GM19025 (cell line): ENCODE results near the gene ATP1B2.

Experiments used
- ATAC-seq: cut with Tn5 transposase; IDR thresholded peaks from one replicate; pipeline ENCODE4 v1.9.1; 2021; ENCODE audit warnings: mild to moderate bottlenecking, low read depth, moderate library complexity; ENCODE audit not compliant: unreplicated experiment

ATP1B2 gene

DNA sequence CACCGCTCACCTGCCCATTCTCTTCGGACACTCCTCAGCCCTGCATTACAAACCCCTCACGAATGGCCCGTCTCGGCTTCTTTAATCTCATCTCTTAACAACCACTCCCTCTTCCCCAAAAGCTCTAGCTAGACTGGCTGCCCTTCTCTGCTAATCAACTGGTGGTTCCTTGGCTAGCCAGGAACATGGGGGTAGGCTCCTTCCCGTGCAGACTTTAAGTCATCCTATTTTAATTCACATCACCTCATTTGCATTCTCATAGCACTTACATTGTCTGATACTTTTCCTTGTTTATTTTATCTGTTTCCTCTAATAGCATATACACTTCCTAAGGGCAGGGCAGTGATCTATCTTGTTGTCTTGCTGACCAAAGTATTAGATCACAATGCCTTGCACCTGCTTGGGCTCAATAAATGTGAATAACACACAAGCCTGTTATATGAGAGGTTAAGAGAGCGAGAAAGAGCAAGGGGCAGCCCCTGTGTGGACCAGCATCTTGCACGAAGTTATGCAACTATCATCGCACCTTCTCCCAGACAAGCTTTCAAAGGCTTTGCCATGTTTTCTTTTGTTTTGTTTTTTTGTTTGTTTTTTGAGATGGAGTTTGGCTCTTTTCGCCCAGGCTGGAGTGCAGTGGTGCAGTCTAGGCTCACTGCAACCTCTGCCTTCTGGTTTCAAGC is 26.8 kb downstream of the ATP1B2 start:
- ATAC-seq = no peak

DNA sequence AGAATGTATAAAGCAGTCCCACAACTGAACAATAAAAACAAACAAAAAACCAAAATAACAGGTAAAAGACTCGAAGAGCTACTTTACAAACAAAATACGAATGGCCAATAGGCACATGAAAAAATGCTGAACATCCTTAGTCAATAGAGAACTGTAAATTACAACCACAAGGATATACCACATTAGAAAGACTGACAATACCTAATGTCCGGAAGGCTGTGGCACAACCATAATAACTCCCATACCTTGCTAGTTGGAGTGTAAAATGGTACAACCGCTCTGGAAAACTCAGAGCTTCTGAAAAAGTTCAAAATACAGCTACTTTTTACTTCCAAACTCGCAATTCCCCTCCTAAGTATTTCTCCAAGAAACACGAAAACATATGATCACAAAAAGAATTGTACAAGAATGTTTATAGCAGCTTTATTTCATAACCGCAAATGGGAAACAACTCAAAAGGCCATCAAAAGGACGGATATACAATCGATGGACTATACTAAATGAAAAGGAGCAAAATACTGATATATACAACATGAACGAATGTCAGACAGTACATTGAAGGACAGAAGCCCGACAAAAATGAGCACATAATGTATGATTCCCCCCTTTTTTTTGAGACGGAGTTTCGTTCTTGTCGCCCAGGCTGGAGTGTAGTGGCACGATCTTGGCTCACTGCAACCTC is 34.3 kb downstream of the ATP1B2 start:
- ATAC-seq = no peak

DNA sequence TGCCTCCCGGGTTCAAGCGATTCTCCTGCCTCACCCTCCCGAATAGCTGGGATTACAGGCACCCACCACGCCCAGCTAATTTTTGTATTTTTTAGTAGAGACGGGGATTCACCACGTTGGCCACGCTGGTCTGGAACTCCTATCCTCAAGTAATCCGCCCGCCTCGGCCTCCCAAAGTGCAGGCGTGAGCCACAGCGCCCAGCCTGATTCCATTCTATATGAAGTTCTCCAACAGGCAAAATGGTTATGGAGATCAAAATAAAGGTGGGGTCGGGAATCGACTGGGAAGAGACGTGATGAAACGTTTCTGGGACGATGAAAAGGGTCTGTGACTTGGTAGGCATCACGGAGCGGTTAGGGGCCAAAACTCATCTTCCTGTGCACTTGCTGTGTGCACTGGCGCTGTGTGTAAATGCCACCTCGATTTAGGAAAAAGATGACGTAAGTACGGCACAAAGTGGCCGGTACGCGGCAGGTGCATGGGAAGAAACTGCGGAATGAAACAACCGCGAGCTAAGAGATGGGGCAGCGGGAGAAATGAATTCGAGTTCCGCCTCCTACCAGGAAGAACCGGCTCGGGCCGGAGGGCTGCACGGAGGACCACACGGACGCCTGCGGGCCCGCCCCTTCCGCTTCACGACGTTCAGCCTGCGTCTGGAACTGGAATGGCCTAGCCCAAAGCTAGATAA is 35.0 kb downstream of the ATP1B2 start:
- ATAC-seq = peak; percentile 56

DNA sequence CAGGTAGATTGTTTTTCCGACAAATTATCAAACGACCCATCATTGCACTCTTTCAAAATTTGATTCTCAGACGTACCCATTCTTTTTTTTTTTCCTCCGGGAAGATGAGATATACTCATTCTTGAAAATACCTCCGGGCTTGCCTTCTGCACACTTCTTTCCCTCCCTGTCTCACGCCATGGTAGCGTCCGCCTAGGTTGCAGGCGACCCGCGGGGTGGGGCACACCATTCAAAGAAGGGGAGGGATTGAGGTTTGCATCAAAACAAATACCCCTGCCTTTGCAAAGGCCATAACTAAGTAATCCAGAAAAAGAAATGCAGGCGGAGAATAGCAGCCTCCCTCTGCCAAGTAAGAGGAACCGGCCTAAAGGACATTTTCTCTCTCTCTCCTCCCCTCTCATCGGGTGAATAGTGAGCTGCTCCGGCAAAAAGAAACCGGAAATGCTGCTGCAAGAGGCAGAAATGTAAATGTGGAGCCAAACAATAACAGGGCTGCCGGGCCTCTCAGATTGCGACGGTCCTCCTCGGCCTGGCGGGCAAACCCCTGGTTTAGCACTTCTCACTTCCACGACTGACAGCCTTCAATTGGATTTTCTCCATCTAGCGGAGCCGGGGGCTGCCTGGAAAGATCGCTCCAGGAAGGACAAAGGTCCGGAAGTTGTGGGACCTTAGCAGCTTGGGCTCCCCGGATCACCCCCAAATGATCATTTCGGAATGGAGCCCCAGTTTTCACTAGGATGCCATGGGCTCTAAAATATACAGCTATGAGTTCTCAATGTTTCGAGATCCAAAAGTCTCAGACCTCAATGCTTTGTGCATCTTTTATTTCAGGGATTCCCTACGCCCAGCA is 35.7 kb downstream of the ATP1B2 start:
- peak; percentile 47 for ATAC-seq

DNA sequence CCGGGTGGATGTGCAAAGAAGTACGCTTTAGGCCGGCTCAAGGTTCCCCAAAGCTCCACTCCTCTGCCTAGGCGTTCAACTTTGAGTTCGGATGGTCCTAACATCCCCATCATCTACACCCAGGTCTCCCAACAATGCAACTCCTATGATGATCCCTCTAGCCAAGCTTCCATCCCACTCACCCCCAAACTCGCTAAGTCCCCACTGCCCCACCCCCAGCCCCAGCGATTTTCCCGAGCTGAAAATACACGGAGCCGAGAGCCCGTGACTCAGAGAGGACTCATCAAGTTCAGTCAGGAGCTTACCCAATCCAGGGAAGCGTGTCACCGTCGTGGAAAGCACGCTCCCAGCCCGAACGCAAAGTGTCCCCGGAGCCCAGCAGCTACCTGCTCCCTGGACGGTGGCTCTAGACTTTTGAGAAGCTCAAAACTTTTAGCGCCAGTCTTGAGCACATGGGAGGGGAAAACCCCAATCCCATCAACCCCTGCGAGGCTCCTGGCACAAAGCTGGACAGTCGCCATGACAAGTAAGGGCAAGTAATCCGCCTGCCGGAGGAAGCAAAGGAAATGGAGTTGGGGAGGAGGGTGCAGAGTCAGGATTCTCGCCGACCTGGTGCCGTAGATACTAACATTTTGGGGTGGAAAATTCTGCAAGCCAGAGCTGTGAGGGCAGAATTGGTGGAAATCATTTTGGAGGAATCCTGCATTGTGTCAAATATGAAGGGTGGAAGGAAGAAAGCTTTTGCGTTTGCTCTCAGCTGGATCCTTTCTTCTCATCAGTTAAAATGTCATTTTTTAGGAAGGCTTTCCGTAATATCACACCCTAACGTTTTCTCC is 36.6 kb downstream of the ATP1B2 start, which contains the start of gene TP53:
Gene TP53, minus strand, starts transcription at position 419 of the 836 bp plus-strand sequence. CDS start 10,896 bp downstream, outside the sequence.
- ATAC-seq = no peak

DNA sequence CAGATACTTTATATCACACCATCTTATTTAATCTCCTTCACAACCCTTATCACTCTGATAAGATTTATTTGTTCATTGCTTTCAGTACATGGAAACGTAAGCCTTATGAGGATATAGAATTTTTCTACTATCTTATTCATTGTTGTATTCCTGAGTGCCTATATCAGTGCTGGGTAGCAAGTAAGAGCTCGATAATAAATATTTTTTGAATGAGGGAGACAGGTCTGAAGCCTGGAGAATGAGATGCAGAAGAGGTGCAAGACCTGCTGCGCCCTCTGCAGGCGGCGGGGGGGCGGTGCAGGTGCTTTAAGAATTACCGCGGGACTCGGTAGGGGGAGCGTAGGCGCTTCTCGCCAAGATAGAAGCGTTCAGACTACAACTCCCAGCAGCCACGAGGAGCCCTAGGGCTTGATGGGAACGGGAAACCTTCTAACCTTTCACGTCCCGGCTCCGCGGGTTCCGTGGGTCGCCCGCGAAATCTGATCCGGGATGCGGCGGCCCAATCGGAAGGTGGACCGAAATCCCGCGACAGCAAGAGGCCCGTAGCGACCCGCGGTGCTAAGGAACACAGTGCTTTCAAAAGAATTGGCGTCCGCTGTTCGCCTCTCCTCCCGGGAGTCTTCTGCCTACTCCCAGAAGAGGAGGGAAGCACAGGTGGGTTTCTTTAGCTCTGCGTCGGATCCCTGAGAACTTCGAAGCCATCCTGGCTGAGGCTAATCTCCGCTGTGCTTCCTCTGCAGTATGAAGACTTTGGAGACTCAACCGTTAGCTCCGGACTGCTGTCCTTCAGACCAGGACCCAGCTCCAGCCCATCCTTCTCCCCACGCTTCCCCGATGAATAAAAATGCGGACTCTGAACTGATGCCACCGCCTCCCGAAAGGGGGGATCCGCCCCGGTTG is 37.4 kb downstream of the ATP1B2 start, which contains the start of gene WRAP53:
Gene WRAP53, plus strand, starts transcription at position 570 of the 900 bp plus-strand sequence. Its CDS starts 172 bp downstream, at position 742.
- ATAC-seq = peak; percentile 70

DNA sequence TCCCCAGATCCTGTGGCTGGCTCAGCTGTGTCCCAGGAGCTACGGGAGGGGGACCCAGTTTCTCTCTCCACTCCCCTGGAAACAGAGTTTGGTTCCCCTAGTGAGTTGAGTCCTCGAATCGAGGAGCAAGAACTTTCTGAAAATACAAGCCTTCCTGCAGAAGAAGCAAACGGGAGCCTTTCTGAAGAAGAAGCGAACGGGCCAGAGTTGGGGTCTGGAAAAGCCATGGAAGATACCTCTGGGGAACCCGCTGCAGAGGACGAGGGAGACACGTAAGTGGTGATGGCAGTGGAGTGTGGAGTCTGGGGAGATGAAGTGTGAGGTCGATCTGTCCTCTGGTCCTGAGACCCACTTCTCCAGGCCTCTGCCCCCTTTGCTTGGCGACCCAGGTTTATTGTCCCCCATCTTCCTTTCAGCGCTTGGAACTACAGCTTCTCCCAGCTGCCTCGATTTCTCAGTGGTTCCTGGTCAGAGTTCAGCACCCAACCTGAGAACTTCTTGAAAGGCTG is 38.1 kb downstream of the ATP1B2 start:
- ATAC-seq = no peak

DNA sequence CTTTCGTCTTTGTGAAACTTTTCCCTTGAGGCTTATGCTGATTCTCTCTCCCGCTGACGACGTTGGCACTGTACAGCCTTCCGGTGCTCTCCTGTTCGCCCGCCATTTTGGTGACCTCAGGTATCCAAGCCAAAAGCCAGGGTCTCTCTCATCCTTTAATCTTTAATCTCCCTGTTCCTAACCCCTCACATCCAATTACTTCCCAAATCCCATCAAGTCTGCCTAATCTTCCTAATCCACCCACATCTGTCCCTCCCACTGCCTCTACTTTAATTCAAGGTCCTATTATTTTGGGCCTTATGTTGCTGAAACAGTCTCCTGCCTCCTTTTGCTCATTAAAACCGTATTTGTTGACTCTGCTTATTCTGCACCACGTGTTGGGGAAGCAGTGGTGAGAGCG is 44.9 kb downstream of the ATP1B2 start:
- no peak for ATAC-seq

DNA sequence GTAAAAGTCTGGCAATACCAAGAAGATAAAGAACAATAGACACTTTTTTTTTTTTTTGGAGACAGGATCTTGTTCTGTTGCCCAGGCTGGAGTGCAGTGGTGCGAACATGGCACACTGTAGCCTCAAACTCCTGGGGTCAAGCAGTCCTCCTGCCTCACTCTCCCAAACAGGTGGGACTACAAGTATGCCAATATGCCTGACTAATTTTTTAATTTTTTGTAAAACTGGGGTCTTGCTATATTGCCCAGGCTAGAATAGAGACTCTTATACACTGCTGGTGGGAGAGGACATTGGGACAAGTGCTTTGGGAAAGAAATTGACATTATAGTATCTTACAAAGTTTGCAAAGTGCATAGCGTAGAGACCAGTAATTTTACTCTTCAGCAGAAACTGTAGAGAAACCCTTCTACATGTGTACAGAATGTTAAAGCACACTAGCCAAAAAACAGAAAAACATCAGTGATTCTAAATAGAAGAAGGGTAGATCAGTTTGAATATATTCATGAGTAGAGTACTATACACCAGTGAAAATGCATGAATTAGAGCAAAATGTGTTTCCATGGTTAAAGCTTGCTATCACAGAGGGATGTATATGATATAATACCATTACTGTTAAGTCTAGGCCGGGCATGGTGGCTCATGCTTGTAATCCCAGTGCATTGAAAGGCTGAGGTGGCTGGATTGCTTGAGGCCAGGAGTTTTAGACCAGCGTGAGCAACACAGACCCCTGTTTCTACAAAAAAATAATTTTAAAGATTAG is 47.3 kb downstream of the ATP1B2 start:
- no peak for ATAC-seq

DNA sequence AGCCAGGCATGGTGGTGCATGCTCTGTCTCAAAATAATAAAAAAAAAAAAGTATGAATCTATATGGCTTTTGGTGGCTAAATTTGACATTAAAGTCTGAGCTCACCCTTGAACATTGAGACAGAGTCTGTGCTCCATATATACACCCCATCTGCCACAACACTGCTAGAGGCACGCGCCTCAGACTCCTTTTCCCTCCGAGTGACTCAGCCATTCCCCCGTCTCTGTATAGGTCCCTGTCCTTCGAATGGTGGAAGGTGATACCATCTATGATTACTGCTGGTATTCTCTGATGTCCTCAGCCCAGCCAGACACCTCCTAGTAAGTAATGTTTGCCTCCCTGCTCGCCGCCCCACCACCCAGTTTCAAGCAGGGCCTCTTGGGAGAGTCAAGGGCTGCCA is 49.8 kb downstream of the ATP1B2 start:
- ATAC-seq = no peak

DNA sequence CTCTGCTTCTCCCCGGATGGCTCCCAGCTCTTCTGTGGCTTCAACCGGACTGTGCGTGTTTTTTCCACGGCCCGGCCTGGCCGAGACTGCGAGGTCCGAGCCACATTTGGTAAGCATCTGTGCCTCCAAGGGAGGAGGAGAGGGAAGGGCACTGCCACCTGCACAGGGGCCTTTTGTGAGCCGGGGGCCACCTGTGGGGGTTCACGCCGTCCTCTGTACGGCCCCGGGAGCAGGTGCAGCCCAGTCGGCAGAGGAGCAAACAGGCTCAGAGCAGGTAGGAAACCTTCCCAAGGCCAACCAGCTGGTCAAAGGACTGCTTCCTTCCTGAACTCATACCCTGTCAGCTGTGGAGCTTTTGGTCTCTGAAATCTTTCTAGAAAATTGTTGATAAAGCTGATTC is 51.0 kb downstream of the ATP1B2 start:
- ATAC-seq = no peak

DNA sequence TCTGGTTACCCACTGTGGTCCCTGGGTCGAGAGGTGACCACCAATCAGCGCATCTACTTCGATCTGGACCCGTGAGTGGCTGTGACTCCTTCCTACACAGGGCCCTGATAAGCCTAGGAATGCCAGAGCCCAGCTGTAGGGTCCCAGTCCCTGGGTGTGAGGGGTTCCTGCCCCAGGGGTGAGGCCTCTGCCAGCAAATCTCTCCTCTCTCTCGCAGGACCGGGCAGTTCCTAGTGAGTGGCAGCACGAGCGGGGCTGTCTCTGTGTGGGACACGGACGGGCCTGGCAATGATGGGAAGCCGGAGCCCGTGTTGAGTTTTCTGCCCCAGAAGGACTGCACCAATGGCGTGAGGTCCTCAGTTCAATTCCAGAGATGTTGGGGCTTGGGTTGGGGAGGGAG is 52.0 kb downstream of the ATP1B2 start:
- no peak for ATAC-seq

DNA sequence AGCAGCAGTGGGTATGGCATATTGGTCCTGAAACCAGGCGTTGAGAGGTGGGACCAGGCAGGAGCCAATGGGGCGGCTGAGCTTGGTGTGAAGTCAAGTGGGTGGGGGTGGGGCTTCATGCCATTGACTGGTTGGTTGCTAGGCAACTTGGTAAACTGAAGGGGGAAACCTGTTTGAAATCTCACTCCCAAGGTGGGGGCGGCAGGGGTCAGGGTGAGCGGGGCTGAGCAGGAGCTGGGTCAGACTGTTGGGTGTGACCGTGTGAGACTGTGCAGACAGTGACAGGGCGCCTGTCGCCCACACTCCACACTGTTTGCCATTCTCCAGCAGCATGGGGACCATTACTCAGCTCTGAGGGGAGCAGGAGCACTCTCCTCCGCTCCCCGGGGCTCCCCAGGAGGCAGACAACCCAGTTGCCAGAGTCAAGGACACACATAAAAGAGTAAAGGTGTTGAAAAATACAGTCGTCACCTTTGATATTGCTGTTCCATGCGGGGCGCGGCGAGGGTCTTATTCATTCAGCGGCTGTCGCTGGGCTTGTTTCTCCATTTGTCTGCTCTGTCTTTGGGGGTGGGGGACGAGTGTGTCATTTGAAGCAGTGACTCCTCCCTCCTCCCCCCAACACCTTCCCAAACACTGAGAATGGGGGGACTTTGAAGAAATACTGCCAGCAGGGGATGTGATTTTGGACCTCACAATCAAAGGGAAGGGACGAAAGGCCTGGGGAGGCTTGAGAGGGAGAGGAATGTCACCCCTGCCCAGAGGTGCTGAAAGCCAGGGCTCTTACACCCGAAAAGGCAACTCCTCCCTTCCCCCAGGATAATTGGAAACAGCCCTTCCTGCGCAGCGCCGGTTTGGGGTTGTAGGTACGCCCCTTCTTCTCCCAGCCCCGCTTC is 53.1 kb downstream of the ATP1B2 start:
- no peak for ATAC-seq

DNA sequence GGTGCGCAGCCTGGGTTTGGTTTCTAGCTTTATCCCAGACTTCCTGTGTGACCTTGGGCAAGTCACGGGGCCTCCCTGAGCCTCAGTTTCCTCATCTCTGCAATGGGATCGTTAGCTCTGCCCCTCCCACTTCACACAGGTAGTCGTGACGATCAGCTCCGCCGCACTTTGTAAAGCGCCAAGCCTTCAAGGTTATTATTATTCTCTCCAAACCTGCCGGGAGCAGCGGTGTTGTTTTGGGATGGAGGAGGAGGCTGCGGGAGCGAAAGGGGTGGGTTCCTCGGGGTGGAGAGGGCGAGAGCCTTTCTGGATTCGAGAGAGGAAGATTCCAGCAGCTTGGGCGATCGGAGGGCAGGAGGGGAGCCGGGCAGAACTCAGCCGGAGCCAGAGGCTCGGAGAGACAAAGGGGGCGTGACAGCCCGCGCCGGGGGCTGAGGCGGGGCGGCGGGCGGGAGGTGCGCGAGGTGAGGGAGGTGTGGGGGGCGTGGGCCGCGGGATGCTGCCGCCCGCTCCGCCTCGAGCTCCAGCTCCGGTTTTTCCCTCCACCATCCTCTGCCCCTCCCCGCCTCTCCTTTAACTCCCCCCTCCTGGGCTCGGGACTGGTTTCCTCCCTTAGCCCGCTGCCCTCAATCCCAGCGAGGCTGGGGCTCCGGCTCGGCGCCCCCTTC is 54.0 kb downstream of the ATP1B2 start, which contains the start of gene EFNB3:
Gene EFNB3, plus strand, starts transcription at position 602 of the 668 bp plus-strand sequence. CDS start 397 bp downstream, outside the sequence.
- ATAC-seq = no peak

DNA sequence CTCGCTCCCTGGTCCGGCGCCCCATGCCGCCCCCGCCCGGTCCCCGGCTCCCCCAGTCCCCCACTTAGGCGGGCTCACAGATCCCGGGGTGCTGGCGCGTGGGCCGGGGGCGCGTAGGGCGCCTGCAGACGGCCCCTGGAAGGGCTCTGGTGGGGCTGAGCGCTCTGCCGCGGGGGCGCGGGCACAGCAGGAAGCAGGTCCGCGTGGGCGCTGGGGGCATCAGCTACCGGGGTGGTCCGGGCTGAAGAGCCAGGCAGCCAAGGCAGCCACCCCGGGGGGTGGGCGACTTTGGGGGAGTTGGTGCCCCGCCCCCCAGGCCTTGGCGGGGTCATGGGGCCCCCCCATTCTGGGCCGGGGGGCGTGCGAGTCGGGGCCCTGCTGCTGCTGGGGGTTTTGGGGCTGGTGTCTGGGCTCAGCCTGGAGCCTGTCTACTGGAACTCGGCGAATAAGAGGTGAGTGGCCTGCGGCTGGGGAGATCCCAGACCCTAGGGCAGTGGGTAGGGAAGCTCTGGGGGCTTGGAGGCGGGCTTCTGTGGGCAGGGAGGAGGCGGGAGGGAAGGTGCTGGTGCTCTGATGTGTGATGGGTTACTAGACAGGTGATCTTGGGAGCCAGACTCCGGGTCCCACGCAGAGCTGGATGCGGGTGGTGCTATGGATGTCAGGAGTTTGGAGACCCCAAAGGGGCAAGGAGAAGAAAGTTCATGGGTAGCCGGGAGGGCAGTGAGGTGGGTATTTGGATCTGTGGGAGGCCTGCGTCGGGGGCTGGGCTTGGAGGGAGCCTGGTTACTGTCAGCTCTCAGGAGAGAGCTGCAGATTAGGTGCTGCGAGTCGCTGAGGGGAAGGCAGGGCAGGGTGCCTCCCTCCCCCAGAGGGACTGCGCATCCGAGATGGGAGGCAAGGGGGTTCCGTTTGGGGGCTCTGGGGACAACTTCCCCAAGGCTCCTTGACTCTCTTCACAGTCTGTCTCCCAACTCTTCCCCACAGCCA is 54.8 kb downstream of the ATP1B2 start:
- ATAC-seq = no peak
